ENCODE measurements around the gene ATP5F1D. TPM values are rescaled to one million over a fixed set of nuclear protein-coding genes. Genes with fewer than 3 reads are reported as not detected.

The ATP5F1D gene
- total and polyA plus RNA-seq, 2 of the 13 experiments (the other 11 are each of a cell fraction or from before 2014, with no cell fraction given) = 39.4 to 78.7 TPM

GRCh38 chr19:1245494-1246264, 4.1 kb downstream of the ATP5F1D start (continued):
- TF ChIP-seq PATZ1 (CRISPR knock-in tag; IDR thresholded peaks at IDR 0.05) (peak; percentile 96), MIER3 (CRISPR knock-in tag; IDR thresholded peaks at IDR 0.05; ENCODE audit: borderline replicate concordance) (no peak), ZNF33A (CRISPR knock-in tag; IDR thresholded peaks at IDR 0.05; ENCODE audit: borderline replicate concordance) (no peak), HMG20B (CRISPR knock-in tag; conservative IDR thresholded peaks at IDR 0.05) (peak; percentile 56; the same call in 1 of the 2 replicates), MXD4 (CRISPR knock-in tag; IDR thresholded peaks at IDR 0.05) (no peak), STAG1 (CRISPR knock-in tag; IDR thresholded peaks at IDR 0.05) (no peak), ZNF567 (CRISPR knock-in tag; IDR thresholded peaks at IDR 0.05; ENCODE audit: borderline replicate concordance) (no peak), RORA (CRISPR knock-in tag; IDR thresholded peaks at IDR 0.05) (no peak), PHB2 (IDR thresholded peaks at IDR 0.05; ENCODE audit: partially characterized antibody) (no peak), KIAA2018 (CRISPR knock-in tag; IDR thresholded peaks at IDR 0.05; ENCODE audit: borderline replicate concordance) (no peak), RNF2 (conservative IDR thresholded peaks at IDR 0.05; ENCODE audit: low read depth) (no peak), HOXA3 (CRISPR knock-in tag; IDR thresholded peaks at IDR 0.05) (peak; percentile 28; the same call in 1 of the 2 replicates), ZNF841 (CRISPR knock-in tag; IDR thresholded peaks at IDR 0.05; ENCODE audit: borderline replicate concordance) (0 out of 2 replicates have a peak, but pooled peaks have one; percentile 60), ZNF724P (CRISPR knock-in tag; IDR thresholded peaks at IDR 0.05; ENCODE audit: borderline replicate concordance) (no peak), CAMTA2 (CRISPR knock-in tag; IDR thresholded peaks at IDR 0.05; ENCODE audit: borderline replicate concordance) (no peak), HBP1 (CRISPR knock-in tag; IDR thresholded peaks at IDR 0.05; ENCODE audit: low read depth) (no peak), SALL2 (CRISPR knock-in tag; IDR thresholded peaks at IDR 0.05) (no peak)
- TF ChIP-seq, protein P1, sequence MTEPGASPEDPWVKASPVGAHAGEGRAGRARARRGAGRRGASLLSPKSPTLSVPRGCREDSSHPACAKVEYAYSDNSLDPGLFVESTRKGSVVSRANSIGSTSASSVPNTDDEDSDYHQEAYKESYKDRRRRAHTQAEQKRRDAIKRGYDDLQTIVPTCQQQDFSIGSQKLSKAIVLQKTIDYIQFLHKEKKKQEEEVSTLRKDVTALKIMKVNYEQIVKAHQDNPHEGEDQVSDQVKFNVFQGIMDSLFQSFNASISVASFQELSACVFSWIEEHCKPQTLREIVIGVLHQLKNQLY (CRISPR knock-in tag; IDR thresholded peaks at IDR 0.05) = 0 out of 2 replicates have a peak, but pooled peaks have one; percentile 28

All from HepG2 (cell line).